Measurements from ENCODE around the gene NRL.

DNA sequence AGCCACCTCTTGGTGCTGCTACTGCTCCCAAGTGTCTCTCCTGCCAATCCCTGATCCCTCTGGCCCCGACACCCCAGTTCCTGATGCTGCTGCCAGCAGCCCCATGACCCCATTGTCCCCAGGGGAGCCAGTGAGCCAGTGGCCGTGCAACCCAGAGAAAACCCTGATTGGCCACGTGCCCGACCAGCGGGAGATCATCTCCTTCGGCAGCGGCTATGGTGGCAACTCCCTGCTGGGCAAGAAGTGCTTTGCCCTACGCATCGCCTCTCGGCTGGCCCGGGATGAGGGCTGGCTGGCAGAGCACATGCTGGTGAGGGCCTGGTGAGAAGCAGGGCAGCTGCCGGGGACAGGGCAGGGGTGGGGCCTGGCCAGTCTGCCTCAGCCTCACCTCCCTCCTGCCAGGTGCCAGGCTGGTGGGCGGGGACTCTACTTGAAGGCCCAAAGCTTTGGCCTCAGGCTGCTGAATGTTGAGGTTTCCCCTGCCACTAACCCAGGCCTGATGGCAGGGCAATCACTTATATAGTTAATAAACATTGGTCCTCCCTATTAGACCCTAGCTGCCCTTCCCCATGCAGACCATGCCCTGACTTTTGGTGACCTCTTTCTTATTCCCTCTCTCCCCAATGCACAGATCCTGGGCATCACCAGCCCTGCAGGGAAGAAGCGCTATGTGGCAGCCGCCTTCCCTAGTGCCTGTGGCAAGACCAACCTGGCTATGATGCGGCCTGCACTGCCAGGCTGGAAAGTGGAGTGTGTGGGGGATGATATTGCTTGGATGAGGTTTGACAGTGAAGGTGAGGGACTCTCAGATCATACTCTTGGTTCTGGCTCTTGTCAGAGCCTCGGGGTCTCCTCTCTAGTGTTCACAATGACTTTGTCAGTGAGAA, 15.6 kb downstream of the NRL start:
- no peak for TF ChIP-seq CTCF (IDR thresholded peaks at IDR 0.05)
- no peak for TF ChIP-seq POLR2A (IDR thresholded peaks at IDR 0.05)
